Activated T-helper 1 cell treated with anti-CD3 and anti-CD28 coated beads, Interleukin-12 subunit alpha, Interleukin-12 subunit beta, Interleukin-2, Interleukin-4 antibody, amounts not matched to agents 30 ng/mL and 10 ng/mL and 1 ng/mL, durations not matched to agents 14 hours and 24 hours and 36 hours (primary cell): ENCODE measurements around the gene GPR160. TPM values are rescaled to one million over a fixed set of nuclear protein-coding genes. Genes with fewer than 3 reads are reported as not detected.

ENCODE experiments used
- DNase-seq: peaks from one replicate; pipeline ENCODE4 v3.0.0; 2021; ENCODE audit warnings: low spot score
- H3K27ac Mint-ChIP-seq: one replicate; pipeline ENCODE4 v1.8.0; 2021; ENCODE audit warnings: mild to moderate bottlenecking, mixed read lengths
- H3K27me3 Mint-ChIP-seq: one replicate; pipeline ENCODE4 v1.8.0; 2022; ENCODE audit warnings: mild to moderate bottlenecking, moderate library complexity, mixed read lengths; ENCODE audit not compliant: insufficient read depth
- H3K36me3 Mint-ChIP-seq: one replicate; pipeline ENCODE4 v1.8.0; 2021; ENCODE audit warnings: low read depth, mixed read lengths
- H3K4me1 Mint-ChIP-seq: one replicate; pipeline ENCODE4 v1.8.0; 2021; ENCODE audit warnings: low read depth, mixed read lengths
- H3K4me3 Mint-ChIP-seq: one replicate; pipeline ENCODE4 v1.8.0; 2021; ENCODE audit warnings: mild to moderate bottlenecking, moderate library complexity, mixed read lengths
- H3K9me3 Mint-ChIP-seq: one replicate; pipeline ENCODE4 v1.8.0; 2021; ENCODE audit warnings: mixed read lengths
- intact Hi-C: fragments of 100-400 bp; cut with micrococcal nuclease; formaldehyde crosslinking; loops from one replicate; pipeline ENCODE4 v1.15.1; 2024
- total RNA-seq: library from RNA; stranded (reverse); gene quantifications from 2 replicates; pipeline ENCODE4 v1.2.3, GENCODE V29; 2022

Gene GPR160
- total RNA-seq, 1 donor from 2014 or later: 3.4 TPM

DNA sequence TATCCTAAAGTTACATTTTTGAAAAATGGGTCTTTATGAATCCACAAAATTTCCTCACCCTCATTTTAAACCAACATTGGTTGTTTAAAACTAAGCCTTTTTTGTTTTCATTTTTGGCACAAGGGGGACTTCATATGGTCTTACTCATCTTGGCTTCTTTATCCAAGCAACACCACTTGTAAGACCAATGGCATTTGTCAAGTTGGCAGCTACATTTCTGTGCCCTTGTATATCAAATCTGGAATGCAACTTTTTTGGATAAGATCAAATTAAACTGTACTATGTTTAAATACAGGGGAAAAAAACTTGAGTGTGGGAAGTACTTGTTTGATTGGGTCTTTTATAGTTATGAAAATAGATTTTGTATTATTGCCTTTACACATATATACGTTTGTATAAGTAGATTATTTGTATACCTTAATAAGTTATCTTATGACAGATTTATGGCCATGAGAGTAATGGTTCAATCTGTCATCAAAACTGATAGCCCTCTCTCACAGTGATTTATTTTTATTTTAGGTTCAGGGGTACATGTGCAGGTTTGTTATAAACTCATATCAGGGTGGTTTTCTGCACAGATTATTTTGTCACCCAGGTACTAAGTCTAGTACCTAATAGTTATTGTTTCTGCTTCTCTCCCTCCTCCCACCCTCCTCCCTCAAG is 43.4 kb downstream of the GPR160 start:
- no peak for DNase-seq
- H3K4me3 Mint-ChIP-seq: no peak overlapping the region
- peaks cover 7% of the 10 kb centered on the region for H3K4me1 Mint-ChIP-seq
- intact Hi-C loops: no loop called here
- peaks cover 16% of the 10 kb centered on the region for H3K36me3 Mint-ChIP-seq
- H3K27ac Mint-ChIP-seq: no peak overlapping the region
- H3K9me3 Mint-ChIP-seq: no peaks in the 10 kb centered on the region
- no peaks in the 10 kb centered on the region for H3K27me3 Mint-ChIP-seq

DNA sequence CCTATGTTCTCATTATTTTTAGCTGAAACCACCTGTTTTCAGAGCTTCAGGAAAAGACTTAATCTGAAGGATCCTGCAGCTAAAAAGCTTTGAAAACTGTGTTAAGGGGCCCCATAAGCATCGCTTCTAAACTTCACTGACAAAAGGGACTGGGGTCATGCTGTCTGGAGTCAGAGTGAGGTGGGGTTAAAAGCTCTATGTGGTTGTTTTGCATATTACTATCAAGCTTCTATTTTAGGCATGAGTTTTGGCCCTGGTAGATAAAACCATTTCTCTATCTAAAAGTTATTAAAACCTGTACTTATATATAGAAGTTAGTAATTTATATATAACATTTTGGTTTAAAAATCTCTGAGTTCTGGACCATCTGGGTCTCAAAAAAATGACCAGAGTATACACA is 45.5 kb downstream of the GPR160 start:
- Mint-ChIP-seq H3K4me1 (no peaks in the 10 kb centered on the region), H3K4me3 (no peak overlapping the region), H3K9me3 (no peaks in the 10 kb centered on the region), H3K27me3 (no peaks in the 10 kb centered on the region), H3K36me3 (peaks cover 13% of the 10 kb centered on the region), H3K27ac (no peak overlapping the region)
- no peak for DNase-seq
- intact Hi-C loops: no loop called here

DNA sequence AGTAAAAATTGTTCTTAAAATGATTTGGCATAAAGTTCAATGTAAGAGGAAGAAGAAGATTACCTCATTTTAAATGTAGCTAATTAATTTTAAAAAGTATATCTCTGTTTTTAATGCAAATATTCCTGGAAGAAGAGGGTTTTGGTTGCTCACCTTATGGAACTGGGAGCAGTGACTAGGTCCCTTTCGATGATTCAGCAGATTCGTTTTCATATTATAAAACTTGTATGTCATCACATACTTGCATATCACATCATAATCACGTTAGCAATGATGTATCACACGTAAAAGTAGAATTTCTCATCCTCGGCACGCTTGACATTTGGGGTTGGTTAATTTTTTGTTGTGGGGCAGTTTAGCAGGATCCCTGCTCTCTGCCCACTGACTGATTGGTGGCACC is 47.6 kb downstream of the GPR160 start:
- Mint-ChIP-seq H3K9me3 (no peaks in the 10 kb centered on the region), H3K36me3 (peaks cover 18% of the 10 kb centered on the region), H3K4me1 (no peaks in the 10 kb centered on the region), H3K27me3 (no peaks in the 10 kb centered on the region), H3K4me3 (no peak overlapping the region), H3K27ac (no peak overlapping the region)
- intact Hi-C loops: no loop called here
- DNase-seq: no peak

DNA sequence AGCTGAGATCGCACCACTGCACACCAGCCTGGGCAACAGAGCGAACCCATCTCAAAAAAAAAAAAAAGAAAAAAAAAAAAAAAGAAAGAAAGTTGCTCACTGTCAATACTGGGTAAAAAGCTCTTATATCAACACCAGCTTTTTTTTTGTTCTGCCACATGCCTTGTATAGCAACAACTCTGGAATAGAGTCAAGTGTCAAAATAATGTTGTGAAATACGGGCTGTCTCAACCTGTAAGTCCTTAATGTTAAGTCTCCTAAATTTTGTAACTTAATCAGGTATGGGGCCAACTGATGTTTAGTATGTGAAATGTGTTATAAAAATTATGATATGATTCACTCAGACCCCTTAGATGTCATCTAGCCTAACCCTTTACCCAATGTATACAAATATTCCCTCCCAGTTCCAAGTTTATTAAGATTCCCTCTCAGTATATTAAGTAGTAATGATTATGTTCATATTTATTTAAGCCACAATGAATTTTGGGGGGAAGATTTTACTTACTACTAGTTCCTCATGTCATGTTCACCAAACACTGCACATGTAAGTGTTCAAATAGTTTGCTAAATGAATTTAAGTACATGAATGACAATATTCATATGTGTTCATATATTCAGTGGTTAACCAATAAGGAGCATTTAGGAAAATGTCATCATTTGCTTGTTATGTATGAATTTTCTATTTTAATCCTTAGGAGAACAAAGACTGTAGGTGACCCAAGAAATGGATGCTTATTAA is 52.2 kb downstream of the GPR160 start:
- intact Hi-C loops: loop anchor here (5.0 kb wide), 1 partner anchor 53 kb away; the partner anchor contains the start of gene GPR160
- Mint-ChIP-seq H3K27ac (no peak overlapping the region), H3K27me3 (no peaks in the 10 kb centered on the region)

DNA sequence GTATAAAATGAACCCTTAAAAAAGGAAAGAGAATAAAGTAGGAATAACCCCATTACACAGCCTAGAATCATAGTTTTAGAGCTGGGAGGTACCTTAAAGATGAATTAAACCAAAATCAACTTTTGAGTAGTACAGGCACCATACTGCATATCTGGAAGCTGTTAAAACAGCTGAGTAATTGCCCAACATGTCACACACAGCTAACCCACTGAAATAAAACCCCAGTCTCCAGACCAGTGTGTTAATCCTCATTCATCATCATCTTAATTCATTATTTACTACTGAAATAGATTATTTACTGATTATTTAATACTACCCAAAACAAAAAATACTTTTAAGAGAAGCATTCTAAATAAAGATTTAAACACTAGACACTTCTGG is 52.8 kb downstream of the GPR160 start:
- no peak for DNase-seq
- Mint-ChIP-seq H3K4me3 (no peak overlapping the region), H3K27me3 (no peaks in the 10 kb centered on the region), H3K36me3 (peaks cover 33% of the 10 kb centered on the region), H3K4me1 (peaks cover 3% of the 10 kb centered on the region), H3K27ac (no peak overlapping the region), H3K9me3 (no peaks in the 10 kb centered on the region)
- intact Hi-C loops: loop anchor here (5.0 kb wide), 1 partner anchor 53 kb away; the partner anchor contains the start of gene GPR160

More for the DNA sequence above, 52.2 kb downstream of the GPR160 start:
- no peaks in the 10 kb centered on the region for H3K9me3 Mint-ChIP-seq
- no peak overlapping the region for H3K4me3 Mint-ChIP-seq
- peaks cover 3% of the 10 kb centered on the region for H3K4me1 Mint-ChIP-seq
- DNase-seq: no peak
- peaks cover 32% of the 10 kb centered on the region for H3K36me3 Mint-ChIP-seq

DNA sequence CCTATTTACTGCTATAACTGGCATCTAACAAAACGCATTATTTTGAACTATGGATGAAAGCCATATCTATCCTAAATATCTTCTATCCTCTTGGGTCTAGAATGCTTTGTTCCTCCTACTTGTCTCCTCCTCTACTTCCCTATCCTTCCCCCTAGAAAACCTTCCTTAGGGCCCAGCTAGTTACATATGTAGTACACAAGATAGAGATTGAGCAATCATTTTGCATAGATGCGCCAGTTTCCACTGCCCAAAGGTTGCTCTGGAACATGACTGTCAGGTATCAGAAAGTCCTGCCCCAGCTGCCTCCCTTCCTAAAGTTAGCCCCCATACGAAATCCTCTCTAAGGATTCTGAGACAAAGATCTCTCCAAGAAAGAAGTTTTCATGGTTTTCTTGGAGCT is 55.1 kb downstream of the GPR160 start:
- DNase-seq: no peak
- intact Hi-C loops: loop anchor here (5.0 kb wide), 1 partner anchor 56 kb away; the partner anchor contains the start of gene GPR160
- Mint-ChIP-seq H3K9me3 (no peaks in the 10 kb centered on the region), H3K4me1 (peaks cover 3% of the 10 kb centered on the region), H3K27me3 (no peaks in the 10 kb centered on the region), H3K4me3 (no peak overlapping the region), H3K27ac (no peak overlapping the region), H3K36me3 (peaks cover 43% of the 10 kb centered on the region)

DNA sequence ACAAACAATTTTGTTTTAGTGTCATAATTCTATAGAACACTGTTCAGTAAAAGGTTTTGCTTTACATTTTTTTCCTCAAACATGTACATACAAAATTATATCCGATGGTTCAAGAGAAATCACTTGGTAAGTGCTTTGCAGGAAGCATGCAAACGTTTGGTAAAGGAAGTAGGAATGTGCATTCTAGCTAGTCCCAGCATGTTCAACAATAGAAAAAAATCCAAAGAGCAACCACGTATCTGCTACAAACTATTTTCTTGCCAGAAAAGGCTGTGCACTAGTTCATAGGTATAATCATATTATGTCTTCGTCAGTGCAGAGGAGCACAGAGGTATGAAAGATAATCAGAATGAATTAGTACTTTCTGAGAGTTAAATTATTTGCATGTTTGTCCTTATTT is 58.0 kb downstream of the GPR160 start:
- no peaks in the 10 kb centered on the region for H3K9me3 Mint-ChIP-seq
- peaks cover 50% of the 10 kb centered on the region for H3K36me3 Mint-ChIP-seq

DNA sequence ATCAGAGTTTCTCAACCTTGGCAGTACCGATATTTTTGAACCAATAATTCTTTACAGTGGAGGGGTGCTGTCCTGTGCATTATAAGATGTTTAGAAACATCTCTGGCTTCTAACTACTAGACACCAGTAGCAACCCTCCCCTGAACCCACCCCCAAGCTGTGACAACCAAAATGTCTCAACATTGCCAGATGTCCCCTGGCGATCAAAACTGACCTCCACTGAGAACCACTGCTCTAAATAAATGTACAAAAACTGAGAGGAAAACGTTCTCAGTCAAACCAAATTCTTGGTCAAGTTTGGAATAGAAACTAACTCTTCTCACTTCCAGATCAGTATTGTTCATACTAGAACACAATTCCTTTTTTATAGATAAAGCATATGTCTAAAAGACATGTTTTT is 58.5 kb downstream of the GPR160 start:
- H3K27ac Mint-ChIP-seq: no peak overlapping the region
- H3K4me3 Mint-ChIP-seq: no peak overlapping the region
- peaks cover 48% of the 10 kb centered on the region for H3K36me3 Mint-ChIP-seq
- intact Hi-C loops: no loop called here
- peaks cover 15% of the 10 kb centered on the region for H3K4me1 Mint-ChIP-seq
- no peaks in the 10 kb centered on the region for H3K9me3 Mint-ChIP-seq
- H3K27me3 Mint-ChIP-seq: no peaks in the 10 kb centered on the region
- no peak for DNase-seq

More for the DNA sequence above, 58.0 kb downstream of the GPR160 start:
- H3K27me3 Mint-ChIP-seq: no peaks in the 10 kb centered on the region
- no peak overlapping the region for H3K4me3 Mint-ChIP-seq
- peaks cover 18% of the 10 kb centered on the region for H3K4me1 Mint-ChIP-seq
- intact Hi-C loops: no loop called here
- DNase-seq: no peak
- H3K27ac Mint-ChIP-seq: no peak overlapping the region

DNA sequence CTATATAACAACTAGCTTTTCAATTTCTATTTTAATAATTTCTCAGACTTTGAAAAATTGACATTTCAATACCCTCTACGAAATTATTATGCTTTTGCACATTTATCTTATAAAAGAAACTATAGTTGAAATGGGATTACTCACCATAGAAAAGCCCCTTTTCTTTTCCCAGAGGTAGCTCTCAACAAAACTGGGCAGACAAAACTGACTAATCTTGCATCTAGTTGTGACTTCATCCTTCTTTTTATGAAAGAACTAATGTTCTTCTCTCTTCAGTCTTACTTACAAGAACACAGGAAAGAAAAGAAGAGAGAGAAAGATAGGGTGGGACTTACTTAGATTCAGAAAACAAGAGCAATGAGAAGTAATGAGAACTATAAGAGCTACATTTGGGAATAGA is 61.0 kb downstream of the GPR160 start:
- Mint-ChIP-seq H3K4me3 (no peak overlapping the region), H3K4me1 (peaks cover 15% of the 10 kb centered on the region), H3K36me3 (peaks cover 53% of the 10 kb centered on the region), H3K27ac (no peak overlapping the region), H3K27me3 (no peaks in the 10 kb centered on the region), H3K9me3 (no peaks in the 10 kb centered on the region)
- intact Hi-C loops: no loop called here
- no peak for DNase-seq

DNA sequence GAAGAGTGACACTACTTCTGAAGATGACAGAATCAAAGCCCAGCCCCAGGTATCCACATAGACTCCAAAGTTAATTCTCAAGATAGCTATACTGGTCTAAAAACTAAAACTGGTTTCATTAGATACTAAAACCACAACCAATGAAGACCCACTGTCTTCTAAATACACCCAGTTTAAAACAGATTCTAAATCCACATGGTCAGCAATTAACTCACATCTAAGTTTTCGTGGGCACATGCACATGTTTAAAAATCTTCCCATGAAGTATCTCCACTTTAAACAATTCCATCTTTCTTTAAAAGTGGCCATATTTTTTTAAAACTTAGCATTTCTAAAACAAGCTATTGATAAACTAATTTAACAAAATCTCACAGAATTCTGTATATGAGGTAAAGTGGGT is 63.1 kb downstream of the GPR160 start:
- Mint-ChIP-seq H3K36me3 (peaks cover 36% of the 10 kb centered on the region), H3K27ac (no peak overlapping the region), H3K9me3 (no peaks in the 10 kb centered on the region), H3K4me1 (peaks cover 15% of the 10 kb centered on the region), H3K27me3 (no peaks in the 10 kb centered on the region), H3K4me3 (no peak overlapping the region)
- DNase-seq: no peak
- intact Hi-C loops: no loop called here

DNA sequence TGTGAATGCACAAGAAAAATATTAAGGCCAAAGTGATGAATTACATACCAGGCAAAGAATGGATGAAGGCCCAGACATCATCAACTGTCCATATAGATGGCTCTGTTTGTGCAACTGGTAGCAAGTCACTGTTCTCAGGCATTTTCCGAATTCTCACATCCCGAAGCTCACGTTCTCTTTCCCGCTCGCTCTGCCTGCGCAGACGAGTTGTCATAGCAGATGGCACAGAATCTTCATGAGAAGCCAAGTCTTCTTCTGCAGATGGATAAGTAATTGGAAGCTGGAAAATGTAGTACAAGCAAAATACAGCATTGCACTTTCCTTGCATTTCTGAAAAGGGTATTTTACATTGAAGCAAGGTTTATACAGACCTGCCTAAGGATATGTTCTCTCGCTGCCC is 64.6 kb downstream of the GPR160 start:
- Mint-ChIP-seq H3K27me3 (no peaks in the 10 kb centered on the region), H3K4me3 (no peak overlapping the region), H3K36me3 (peaks cover 28% of the 10 kb centered on the region), H3K9me3 (no peaks in the 10 kb centered on the region), H3K4me1 (peaks cover 15% of the 10 kb centered on the region), H3K27ac (no peak overlapping the region)
- no peak for DNase-seq
- intact Hi-C loops: no loop called here

DNA sequence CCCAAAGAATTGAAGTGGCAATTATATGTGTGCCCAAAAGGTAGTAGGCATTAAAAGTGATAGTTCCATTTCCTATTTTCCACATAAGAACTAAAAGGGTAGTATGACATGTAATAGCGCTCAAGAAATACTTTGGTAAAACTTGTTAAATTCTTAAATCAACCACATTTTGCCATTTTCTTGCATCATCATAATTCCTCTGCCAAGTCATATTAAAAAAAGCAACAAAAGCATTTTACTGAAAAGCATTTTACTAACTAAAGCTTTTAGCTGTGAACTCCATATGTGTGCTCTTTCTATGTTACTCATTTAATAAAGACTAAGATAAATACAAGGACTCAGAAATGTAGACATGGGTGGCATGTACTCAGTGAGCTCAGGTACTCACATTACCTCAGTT is 70.1 kb downstream of the GPR160 start:
- Mint-ChIP-seq H3K27ac (no peak overlapping the region), H3K9me3 (no peaks in the 10 kb centered on the region), H3K4me1 (peaks cover 13% of the 10 kb centered on the region), H3K36me3 (peaks cover 22% of the 10 kb centered on the region), H3K4me3 (no peak overlapping the region), H3K27me3 (no peaks in the 10 kb centered on the region)
- DNase-seq: no peak
- intact Hi-C loops: no loop called here

DNA sequence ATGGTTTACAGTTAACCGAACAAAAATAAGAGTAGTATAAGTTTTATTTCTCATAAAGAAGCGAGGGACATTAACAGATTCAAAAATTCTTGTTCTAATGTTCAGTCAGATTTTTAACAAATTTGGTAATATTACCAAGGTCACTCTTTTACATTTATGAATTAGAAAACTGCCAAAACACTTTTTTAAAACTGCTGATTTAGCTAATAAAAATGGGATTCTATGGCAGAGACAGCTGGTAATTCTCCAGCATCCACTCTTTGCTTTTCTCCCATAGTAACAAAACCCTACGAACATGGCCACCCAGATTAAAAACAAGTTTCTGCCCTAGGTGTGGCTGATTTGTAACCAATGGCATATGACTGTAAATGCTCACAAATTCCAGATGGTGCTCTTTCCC is 71.2 kb downstream of the GPR160 start:
- Mint-ChIP-seq H3K36me3 (peaks cover 28% of the 10 kb centered on the region), H3K4me3 (no peak overlapping the region), H3K9me3 (no peaks in the 10 kb centered on the region), H3K4me1 (peaks cover 13% of the 10 kb centered on the region), H3K27me3 (no peaks in the 10 kb centered on the region), H3K27ac (no peak overlapping the region)
- intact Hi-C loops: no loop called here
- no peak for DNase-seq
